K562 (cell line): Measurements from ENCODE around the gene PMEPA1. TPM values are rescaled to one million over a fixed set of nuclear protein-coding genes. Genes with fewer than 3 reads are reported as not detected.

Experiments
- ARNT ChIP-seq, 2 experiments: fragments of 450-650 bp; IDR thresholded peaks; 2 replicates each; pipeline ENCODE4 v1.6.1; 2016; ENCODE audit warnings: mild to moderate bottlenecking in 1 of 2
- ELF2 ChIP-seq: fragments of 250-450 bp; sonication (Bioruptor Pico); IDR thresholded peaks from 2 replicates; pipeline ENCODE4 v1.5.0; 2021; ENCODE audit warnings: mild to moderate bottlenecking
- GABPA ChIP-seq: fragments of 200-800 bp; sonication (Bioruptor generic); conservative IDR thresholded peaks from 2 replicates; pipeline ENCODE4 v1.6.1; 2016; ENCODE audit warnings: low read depth, missing genetic modification characterization, missing compliant biosample characterization
- HDGF ChIP-seq: fragments of 450-650 bp; IDR thresholded peaks from 2 replicates; pipeline ENCODE4 v1.6.1; 2016
- IFI16 ChIP-seq: fragments of 250-450 bp; sonication (Bioruptor Pico); IDR thresholded peaks from 2 replicates; pipeline ENCODE4 v2.1.2; 2022; ENCODE audit warnings: mild to moderate bottlenecking, inconsistent platforms
- KLF10 ChIP-seq: fragments of 250-450 bp; sonication (Bioruptor Pico); IDR thresholded peaks from 2 replicates; pipeline ENCODE4 v1.6.1; 2021; ENCODE audit warnings: matching md5 sums
- LARP7 ChIP-seq: fragments of 450-650 bp; IDR thresholded peaks from 2 replicates; pipeline ENCODE4 v1.6.1; 2016
- MAX ChIP-seq: sonication (generic); formaldehyde crosslinking; IDR thresholded peaks from 2 replicates; pipeline ENCODE4 v1.9.0; 2022; ENCODE audit warnings: mild to moderate bottlenecking, missing genetic modification reagents
- RERE ChIP-seq: sonication (generic); formaldehyde crosslinking; IDR thresholded peaks from 2 replicates; pipeline ENCODE4 v1.8.0; 2023; ENCODE audit warnings: missing genetic modification reagents, mild to moderate bottlenecking, borderline replicate concordance
- USF1 ChIP-seq: sonication (generic); formaldehyde crosslinking; IDR thresholded peaks from 2 replicates; pipeline ENCODE4 v1.9.0; 2022; ENCODE audit warnings: mild to moderate bottlenecking, missing genetic modification reagents
- ZBTB9 ChIP-seq: fragments of 450-650 bp; formaldehyde crosslinking; IDR thresholded peaks from 2 replicates; pipeline ENCODE4 v1.4.0; 2020; ENCODE audit warnings: mild to moderate bottlenecking, moderate library complexity
- ZFP91 ChIP-seq: sonication (generic); formaldehyde crosslinking; IDR thresholded peaks from 2 replicates; pipeline ENCODE4 v1.8.0; 2022; ENCODE audit warnings: mild to moderate bottlenecking, missing genetic modification reagents
- ZHX1 ChIP-seq: fragments of 150-350 bp; conservative IDR thresholded peaks from 2 replicates; pipeline ENCODE4 v1.6.1; 2014; ENCODE audit warnings: low read length
- ZNF121 ChIP-seq: sonication (generic); formaldehyde crosslinking; conservative IDR thresholded peaks from 2 replicates; pipeline ENCODE4 v1.8.0; 2022; ENCODE audit warnings: missing genetic modification reagents
- ZNF280A ChIP-seq: fragments of 450-650 bp; IDR thresholded peaks from 2 replicates; pipeline ENCODE4 v1.6.1; 2018; ENCODE audit warnings: mild to moderate bottlenecking, low read depth; ENCODE audit not compliant: partially characterized antibody
- polyA plus RNA-seq, 8 experiments: library from polyadenylated mRNA; depleted of rRNA in 4 of 8; stranded (reverse) in 5 of 8; unstranded in 3 of 8; fragments of >200 nt; fragmentation: Nextera tagmentation in 2 of 8; fragmentation: Illumina TruSeq in 1 of 8; extraction: Ambion mirVana in 2 of 8; extraction: Trizol in 1 of 8; gene quantifications; 2 replicates each; pipeline versions ENCODE4 v1.2.1 to v1.2.3, GENCODE V29; 2011 to 2014; ENCODE audit warnings: inconsistent platforms in 1 of 8, missing spikeins in 1 of 8
- total RNA-seq, 7 experiments: library from RNA; depleted of rRNA in 6 of 7; stranded (reverse); fragments of >200 nt in 6 of 7; fragmentation: Illumina TruSeq in 2 of 7; extraction: Trizol in 2 of 7; gene quantifications; 2 replicates each; pipeline versions ENCODE4 v1.2.1 to v1.2.3, GENCODE V29; 2011 to 2021; ENCODE audit warnings: low replicate concordance in 1 of 7

Gene PMEPA1
- total and polyA plus RNA-seq, 9 of the 15 experiments (the other 6 are each of a cell fraction or from before 2014, with no cell fraction given): 0.16 TPM; not detected in 8

GRCh38 chr20:57603120-57603519, 106.7 kb downstream of the PMEPA1 start (continued):
- TF ChIP-seq ZNF280A (peak; percentile 38), KLF10 (CRISPR knock-in tag) (no peak), LARP7 (no peak), ZHX1 (no peak), IFI16 (CRISPR knock-in tag) (no peak), ZNF121 (no peak), ZBTB9 (no peak), ZFP91 (CRISPR knock-in tag) (no peak), ELF2 (CRISPR knock-in tag) (no peak), HDGF (no peak), MAX (no peak), RERE (CRISPR knock-in tag) (no peak), ARNT (IDR thresholded peaks at IDR 0.05) (no peak), GABPA (tag) (no peak), USF1 (CRISPR knock-in tag) (peak; percentile 71)
